ENCODE results near the gene MAP2K1.

The MAP2K1 gene

GRCh38 chr15:66504563-66505429 is 118.1 kb downstream of the MAP2K1 start, which contains the start of the genes RPL4 and ZWILCH:
Gene RPL4 (minus strand): TSS chr15:66504855. CDS start chr15:66504790, 65 bp downstream.
Gene ZWILCH (plus strand): TSS chr15:66505326. CDS start chr15:66505339, 13 bp downstream.
- TF ChIP-seq CTCF (IDR thresholded peaks at IDR 0.05; ENCODE audit: low read depth, low read length): no peak
- H3K27me3 ChIP-seq (ENCODE audit: insufficient read depth, low read depth, severe bottlenecking): no peaks in the 10 kb centered on the region
- H3K9me3 ChIP-seq (ENCODE audit: severe bottlenecking): no peaks in the 10 kb centered on the region
- H3K36me3 ChIP-seq: peaks cover 55% of the 10 kb centered on the region
- H3K27ac ChIP-seq: peak within 1 kb of the TSS; percentile 99
- DNase-seq: peak; percentile 63
- H3K4me3 ChIP-seq (ENCODE audit: low read depth, low read length): peak within 1 kb of the TSS; percentile 97

GRCh38 chr15:66505430-66505811 is 118.7 kb downstream of the MAP2K1 start:
- Histone ChIP-seq H3K27me3 (ENCODE audit: insufficient read depth, low read depth, severe bottlenecking) (no peaks in the 10 kb centered on the region), H3K4me3 (ENCODE audit: low read depth, low read length) (peak overlapping the region; percentile 97), H3K36me3 (peaks cover 49% of the 10 kb centered on the region), H3K9me3 (ENCODE audit: severe bottlenecking) (no peaks in the 10 kb centered on the region), H3K27ac (peak overlapping the region; percentile 99)
- TF ChIP-seq CTCF (IDR thresholded peaks at IDR 0.05; ENCODE audit: low read depth, low read length): no peak
- DNase-seq: no peak

- TF ChIP-seq CTCF (IDR thresholded peaks at IDR 0.05; ENCODE audit: low read depth, low read length): no peak
- Histone ChIP-seq H3K9me3 (ENCODE audit: severe bottlenecking) (no peaks in the 10 kb centered on the region), H3K4me3 (ENCODE audit: low read depth, low read length) (peak overlapping the region; percentile 97), H3K27ac (no peak overlapping the region; the same call in 1 of the 2 replicates), H3K27me3 (ENCODE audit: insufficient read depth, low read depth, severe bottlenecking) (no peaks in the 10 kb centered on the region), H3K36me3 (peaks cover 48% of the 10 kb centered on the region)
- DNase-seq: no peak
Measured at GRCh38 chr15:66505818-66506217, 119.1 kb downstream of the MAP2K1 start.

- H3K36me3 ChIP-seq: peaks cover 22% of the 10 kb centered on the region
- TF ChIP-seq CTCF (IDR thresholded peaks at IDR 0.05; ENCODE audit: low read depth, low read length): no peak
- no peak overlapping the region for H3K27ac ChIP-seq
- no peak for DNase-seq
- H3K9me3 ChIP-seq (ENCODE audit: severe bottlenecking): no peaks in the 10 kb centered on the region
- H3K27me3 ChIP-seq (ENCODE audit: insufficient read depth, low read depth, severe bottlenecking): no peaks in the 10 kb centered on the region
- no peak overlapping the region for H3K4me3 ChIP-seq (ENCODE audit: low read depth, low read length)
Measured at GRCh38 chr15:66508293-66508883, 121.7 kb downstream of the MAP2K1 start.

GRCh38 chr15:66514586-66514985 is 127.9 kb downstream of the MAP2K1 start:
- no peak overlapping the region for H3K4me3 ChIP-seq (ENCODE audit: low read depth, low read length)
- H3K27ac ChIP-seq: no peak overlapping the region
- DNase-seq: no peak
- peaks cover 21% of the 10 kb centered on the region for H3K36me3 ChIP-seq
- no peaks in the 10 kb centered on the region for H3K9me3 ChIP-seq (ENCODE audit: severe bottlenecking)
- no peak for TF ChIP-seq CTCF (IDR thresholded peaks at IDR 0.05; ENCODE audit: low read depth, low read length)
- H3K27me3 ChIP-seq (ENCODE audit: insufficient read depth, low read depth, severe bottlenecking): no peaks in the 10 kb centered on the region
